Measurements from ENCODE around the gene CARS2.
"Not testable (repeated sequence)": the region's sequence is repeated elsewhere in the genome, so short reads cannot be mapped to it uniquely, and the experiment has no call there.

Gene CARS2

GRCh38 chr13:110635405-110636002, 70.4 kb downstream of the CARS2 start:
- no peak for DNase-seq

- no peak for DNase-seq
These were observed 71.4 kb downstream of the CARS2 start for GRCh38 chr13:110634558-110634957.

GRCh38 chr13:110633776-110634175, 72.1 kb downstream of the CARS2 start:
- no peak for DNase-seq

- not testable (repeated sequence) for DNase-seq
These were observed 73.7 kb downstream of the CARS2 start for GRCh38 chr13:110632255-110632654.

GRCh38 chr13:110630566-110631119, 75.3 kb downstream of the CARS2 start:
- no peak for DNase-seq

GRCh38 chr13:110629735-110630134, 76.2 kb downstream of the CARS2 start:
- peak; percentile 36 for DNase-seq

- DNase-seq, result no peak
These were observed 76.8 kb downstream of the CARS2 start for GRCh38 chr13:110628952-110629701.

- DNase-seq, result no peak
These were observed 77.5 kb downstream of the CARS2 start for GRCh38 chr13:110628477-110628793.

GRCh38 chr13:110627761-110628476, 78.0 kb downstream of the CARS2 start:
- DNase-seq, result no peak

- DNase-seq, result no peak
These were observed 78.6 kb downstream of the CARS2 start for GRCh38 chr13:110627351-110627750.

- DNase-seq, result no peak
These were observed 79.4 kb downstream of the CARS2 start for GRCh38 chr13:110626521-110626920.

GRCh38 chr13:110625771-110626321, 80.1 kb downstream of the CARS2 start:
- no peak for DNase-seq

- DNase-seq, result no peak
These were observed 80.9 kb downstream of the CARS2 start for GRCh38 chr13:110624766-110625756.

GRCh38 chr13:110620596-110620995, 85.3 kb downstream of the CARS2 start:
- no peak for DNase-seq

- no peak for DNase-seq
These were observed 87.1 kb downstream of the CARS2 start for GRCh38 chr13:110618780-110619179.

- no peak for DNase-seq
These were observed 87.7 kb downstream of the CARS2 start for GRCh38 chr13:110618167-110618566.

GRCh38 chr13:110617321-110618072, 88.4 kb downstream of the CARS2 start:
- no peak for DNase-seq

- peak; percentile 51 for DNase-seq
These were observed 89.5 kb downstream of the CARS2 start for GRCh38 chr13:110616103-110617101.

- peak; percentile 92 for DNase-seq
These were observed 90.4 kb downstream of the CARS2 start, which contains the start of gene NAXD for GRCh38 chr13:110615322-110616102. Gene NAXD (plus strand): TSS chr13:110615545. CDS start chr13:110615602, 57 bp downstream.

All from activated CD4-positive, alpha-beta T cell treated with anti-CD3 and anti-CD28 coated beads for 48 hours (primary cell).